Testis (tissue), 3 donors: ENCODE results near the gene MAEA. TPM values are rescaled to one million over a fixed set of nuclear protein-coding genes. Genes with fewer than 3 reads are reported as not detected.

Experiments
- DNase-seq: peaks from one replicate; pipeline ENCODE4 v3.0.0-alpha.2; 2019
- H3K27ac ChIP-seq, 2 donors: fragments of 200-600 bp; sonication (generic); one replicate each; pipeline ENCODE4 v1.5.1; 2019
- H3K27me3 ChIP-seq: fragments of 200-600 bp; sonication (generic); one replicate; pipeline ENCODE4 v1.5.1; 2019
- H3K36me3 ChIP-seq: fragments of 200-600 bp; sonication (generic); one replicate; pipeline ENCODE4 v1.5.1; 2017; ENCODE audit warnings: low read depth; ENCODE audit errors: missing control alignments
- H3K4me1 ChIP-seq: fragments of 200-600 bp; sonication (generic); one replicate; pipeline ENCODE4 v1.5.1; 2019
- H3K4me3 ChIP-seq, 2 donors: fragments of 200-600 bp; sonication (generic); one replicate each; pipeline ENCODE4 v1.5.1; 2017 to 2019
- H3K9me3 ChIP-seq: fragments of 200-600 bp; sonication (generic); one replicate; pipeline ENCODE4 v1.5.1; 2017
- CTCF ChIP-seq, 3 experiments: fragments of 450-650 bp in 2 of 3; fragments of 200-600 bp in 1 of 3; sonication (generic) in 1 of 3; IDR thresholded peaks; one replicate each; pipeline ENCODE4 v1.5.1; 2016 to 2019; ENCODE audit warnings: antibody characterized with exemption in 3 of 3, mild to moderate bottlenecking in 2 of 3, moderate library complexity in 1 of 3
- POLR2A ChIP-seq: fragments of 450-650 bp; IDR thresholded peaks from one replicate; pipeline ENCODE4 v1.6.1; 2017; ENCODE audit warnings: antibody characterized with exemption, mild to moderate bottlenecking, moderate library complexity
- WGBS, 2 donors: methylation state at CpG; one replicate each; pipeline ENCODE4 v1.1.5; 2018; 5-methylcytosine and 5-hydroxymethylcytosine counted together
- intact Hi-C: fragments of 100-400 bp; cut with DNase I; formaldehyde crosslinking; loops from one replicate; pipeline ENCODE4 v1.15.1; 2023; ENCODE audit warnings: low total_unique reads
- polyA plus RNA-seq: library from polyadenylated mRNA; stranded (reverse); fragments of 350-450 nt; fragmentation: Illumina TruSeq; extraction: RNeasy Lipid Tissue Mini Kit (QIAGEN cat#74804); gene quantifications from one replicate; pipeline ENCODE4 v1.2.3, GENCODE V29; 2014; ENCODE audit warnings: low read depth, low replicate concordance; ENCODE audit not compliant: insufficient read depth
- total RNA-seq, 2 donors: library from RNA; depleted of rRNA; stranded (reverse); fragments of >200 nt; gene quantifications; one replicate each; pipeline ENCODE4 v1.2.3, GENCODE V29; 2016

MAEA gene
- total and polyA plus RNA-seq, 3 donors from 2014 or later: 71.2 to 129 (median 94.2) TPM

GRCh38 chr4:1380368-1381151, 90.9 kb downstream of the MAEA start:
- Histone ChIP-seq H3K27ac (no peak overlapping the region), H3K36me3 (no peaks in the 10 kb centered on the region), H3K4me3 (no peak overlapping the region), H3K27me3 (no peaks in the 10 kb centered on the region), H3K4me1 (no peaks in the 10 kb centered on the region), H3K9me3 (no peaks in the 10 kb centered on the region)
- DNase-seq: no peak
- intact Hi-C loops: no loop called here
- 94 to 97% methylated on average over 13 to 36 of the region's 36 CpGs for WGBS, 2 donors
- TF ChIP-seq POLR2A (no peak), CTCF (IDR thresholded peaks at IDR 0.05) (no peak)

GRCh38 chr4:1381181-1381621, 91.5 kb downstream of the MAEA start:
- Histone ChIP-seq H3K27me3 (no peaks in the 10 kb centered on the region), H3K27ac (no peak overlapping the region), H3K36me3 (no peaks in the 10 kb centered on the region), H3K9me3 (no peaks in the 10 kb centered on the region), H3K4me3 (no peak overlapping the region), H3K4me1 (no peaks in the 10 kb centered on the region)
- intact Hi-C loops: no loop called here
- no peak for TF ChIP-seq POLR2A
- no peak for TF ChIP-seq CTCF (IDR thresholded peaks at IDR 0.05)
- no peak for DNase-seq
- 94 to 95% methylated on average over 5 to 12 of the region's 12 CpGs for WGBS, 2 donors

GRCh38 chr4:1381944-1382541, 92.4 kb downstream of the MAEA start:
- no peaks in the 10 kb centered on the region for H3K27me3 ChIP-seq
- no peaks in the 10 kb centered on the region for H3K36me3 ChIP-seq
- H3K27ac ChIP-seq: no peak overlapping the region
- WGBS, 2 donors: 97 to 98% methylated on average over 22 to 24 of the region's 24 CpGs
- intact Hi-C loops: no loop called here
- no peaks in the 10 kb centered on the region for H3K9me3 ChIP-seq
- TF ChIP-seq POLR2A (no peak), CTCF (IDR thresholded peaks at IDR 0.05) (no peak)
- no peak for DNase-seq
- H3K4me1 ChIP-seq: no peaks in the 10 kb centered on the region
- no peak overlapping the region for H3K4me3 ChIP-seq

- no peaks in the 10 kb centered on the region for H3K9me3 ChIP-seq
- no peaks in the 10 kb centered on the region for H3K36me3 ChIP-seq
- no peak overlapping the region for H3K27ac ChIP-seq
- H3K4me1 ChIP-seq: no peaks in the 10 kb centered on the region
- TF ChIP-seq CTCF (IDR thresholded peaks at IDR 0.05): no peak
- no peak for TF ChIP-seq POLR2A
- intact Hi-C loops: no loop called here
- no peak for DNase-seq
- WGBS, 2 donors: 92 to 94% methylated on average over 11 to 21 of the region's 27 CpGs
- no peak overlapping the region for H3K4me3 ChIP-seq
- H3K27me3 ChIP-seq: no peaks in the 10 kb centered on the region
Observed at GRCh38 chr4:1382776-1383727, 93.4 kb downstream of the MAEA start.
